HFFc6 (cell line): Measurements from ENCODE around the gene ARHGAP23. TPM values are rescaled to one million over a fixed set of nuclear protein-coding genes. Genes with fewer than 3 reads are reported as not detected.

Source experiments
- DNase-seq: peaks from one replicate; pipeline ENCODE4 v3.0.0-alpha.2; 2018
- H3K27ac Mint-ChIP-seq: 2 replicates; pipeline ENCODE4 v1.8.0; 2020; ENCODE audit warnings: mild to moderate bottlenecking, mixed read lengths
- H3K27me3 Mint-ChIP-seq: 2 replicates; pipeline ENCODE4 v1.8.0; 2021; ENCODE audit warnings: mild to moderate bottlenecking, moderate library complexity, mixed read lengths; ENCODE audit not compliant: insufficient read depth
- H3K36me3 Mint-ChIP-seq: 2 replicates; pipeline ENCODE4 v1.8.0; 2021; ENCODE audit warnings: low read depth, mixed read lengths
- H3K4me1 Mint-ChIP-seq: 2 replicates; pipeline ENCODE4 v1.8.0; 2020; ENCODE audit warnings: low read depth, mixed read lengths
- H3K4me3 Mint-ChIP-seq: 2 replicates; pipeline ENCODE4 v1.8.0; 2020; ENCODE audit warnings: mild to moderate bottlenecking, moderate library complexity, mixed read lengths
- H3K9me3 Mint-ChIP-seq: 2 replicates; pipeline ENCODE4 v1.8.0; 2020; ENCODE audit warnings: mild to moderate bottlenecking, mixed read lengths
- long read RNA-seq: library from polyadenylated mRNA; unstranded; transcript quantifications from one replicate; pipeline ENCODE4 v2.0.0, GENCODE V29; 2019
- total RNA-seq, 6 experiments: library from RNA; stranded (reverse); fragmentation: NEBNext Ultra II Directional; extraction: Animal tissue kit (Norgen Biotek cat#: 25700); gene quantifications; 2 replicates in 1 of 6; 3 replicates in 5 of 6; pipeline ENCODE4 v1.2.3, GENCODE V29; 2021
- TF ChIP-seq, protein P1 (sequence below): fragments of 200-600 bp; sonication (generic); IDR thresholded peaks from 2 replicates; pipeline ENCODE4 v1.5.0; 2021; ENCODE audit warnings: antibody characterized with exemption, mild to moderate bottlenecking

ARHGAP23 gene, protein sequence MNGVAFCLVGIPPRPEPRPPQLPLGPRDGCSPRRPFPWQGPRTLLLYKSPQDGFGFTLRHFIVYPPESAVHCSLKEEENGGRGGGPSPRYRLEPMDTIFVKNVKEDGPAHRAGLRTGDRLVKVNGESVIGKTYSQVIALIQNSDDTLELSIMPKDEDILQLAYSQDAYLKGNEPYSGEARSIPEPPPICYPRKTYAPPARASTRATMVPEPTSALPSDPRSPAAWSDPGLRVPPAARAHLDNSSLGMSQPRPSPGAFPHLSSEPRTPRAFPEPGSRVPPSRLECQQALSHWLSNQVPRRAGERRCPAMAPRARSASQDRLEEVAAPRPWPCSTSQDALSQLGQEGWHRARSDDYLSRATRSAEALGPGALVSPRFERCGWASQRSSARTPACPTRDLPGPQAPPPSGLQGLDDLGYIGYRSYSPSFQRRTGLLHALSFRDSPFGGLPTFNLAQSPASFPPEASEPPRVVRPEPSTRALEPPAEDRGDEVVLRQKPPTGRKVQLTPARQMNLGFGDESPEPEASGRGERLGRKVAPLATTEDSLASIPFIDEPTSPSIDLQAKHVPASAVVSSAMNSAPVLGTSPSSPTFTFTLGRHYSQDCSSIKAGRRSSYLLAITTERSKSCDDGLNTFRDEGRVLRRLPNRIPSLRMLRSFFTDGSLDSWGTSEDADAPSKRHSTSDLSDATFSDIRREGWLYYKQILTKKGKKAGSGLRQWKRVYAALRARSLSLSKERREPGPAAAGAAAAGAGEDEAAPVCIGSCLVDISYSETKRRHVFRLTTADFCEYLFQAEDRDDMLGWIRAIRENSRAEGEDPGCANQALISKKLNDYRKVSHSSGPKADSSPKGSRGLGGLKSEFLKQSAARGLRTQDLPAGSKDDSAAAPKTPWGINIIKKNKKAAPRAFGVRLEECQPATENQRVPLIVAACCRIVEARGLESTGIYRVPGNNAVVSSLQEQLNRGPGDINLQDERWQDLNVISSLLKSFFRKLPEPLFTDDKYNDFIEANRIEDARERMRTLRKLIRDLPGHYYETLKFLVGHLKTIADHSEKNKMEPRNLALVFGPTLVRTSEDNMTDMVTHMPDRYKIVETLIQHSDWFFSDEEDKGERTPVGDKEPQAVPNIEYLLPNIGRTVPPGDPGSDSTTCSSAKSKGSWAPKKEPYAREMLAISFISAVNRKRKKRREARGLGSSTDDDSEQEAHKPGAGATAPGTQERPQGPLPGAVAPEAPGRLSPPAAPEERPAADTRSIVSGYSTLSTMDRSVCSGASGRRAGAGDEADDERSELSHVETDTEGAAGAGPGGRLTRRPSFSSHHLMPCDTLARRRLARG (N-terminal part only)
- total RNA-seq, result 100 to 1,000 TPM; 206 to 231 (median 224) TPM
- long read RNA-seq, partial matches to known transcripts, result 0 of 8 reads
- long read RNA-seq, other reads (novel, unspliced or antisense), result 8 of 8 reads

DNA sequence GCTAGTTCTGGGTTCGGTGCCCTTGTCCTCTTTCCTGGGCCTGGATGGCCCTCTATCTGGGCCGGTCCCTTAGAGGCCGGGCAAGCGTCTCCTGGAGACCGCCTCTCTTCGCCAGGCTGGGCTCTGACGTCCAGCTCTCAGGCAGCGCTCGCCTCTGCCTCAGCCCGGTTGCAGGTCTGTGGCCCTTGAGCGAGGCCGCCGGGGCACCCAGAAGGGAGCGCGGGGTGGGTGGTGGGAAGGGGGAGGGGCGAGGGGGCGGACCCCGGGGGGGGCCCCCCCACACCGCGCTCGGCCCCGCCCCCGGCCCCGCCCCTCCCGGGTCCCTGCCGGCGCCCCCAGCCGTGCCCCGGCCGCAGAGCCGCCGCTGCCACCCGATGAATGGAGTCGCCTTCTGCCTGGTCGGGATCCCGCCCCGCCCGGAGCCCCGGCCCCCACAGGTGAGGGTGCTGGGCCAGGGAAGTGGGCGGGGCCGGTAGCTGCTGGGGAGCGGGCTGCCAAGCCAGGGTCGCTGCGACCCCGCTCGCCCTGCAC is at the start of gene ARHGAP23:
Gene ARHGAP23 (plus strand): TSS at position 353 of the 531 bp plus-strand sequence. CDS start 22 bp downstream, at position 375.
- Mint-ChIP-seq H3K9me3 (no peaks in the 10 kb centered on the region), H3K4me3 (peak within 1 kb of the TSS; percentile 87), H3K27me3 (peaks cover 3% of the 10 kb centered on the region), H3K27ac (peak within 1 kb of the TSS; percentile 83), H3K36me3 (0 out of 2 replicates have a peak, but pooled peaks cover under 1% of the 10 kb centered on the region), H3K4me1 (peaks cover 49% of the 10 kb centered on the region)
- TF ChIP-seq, protein P1, sequence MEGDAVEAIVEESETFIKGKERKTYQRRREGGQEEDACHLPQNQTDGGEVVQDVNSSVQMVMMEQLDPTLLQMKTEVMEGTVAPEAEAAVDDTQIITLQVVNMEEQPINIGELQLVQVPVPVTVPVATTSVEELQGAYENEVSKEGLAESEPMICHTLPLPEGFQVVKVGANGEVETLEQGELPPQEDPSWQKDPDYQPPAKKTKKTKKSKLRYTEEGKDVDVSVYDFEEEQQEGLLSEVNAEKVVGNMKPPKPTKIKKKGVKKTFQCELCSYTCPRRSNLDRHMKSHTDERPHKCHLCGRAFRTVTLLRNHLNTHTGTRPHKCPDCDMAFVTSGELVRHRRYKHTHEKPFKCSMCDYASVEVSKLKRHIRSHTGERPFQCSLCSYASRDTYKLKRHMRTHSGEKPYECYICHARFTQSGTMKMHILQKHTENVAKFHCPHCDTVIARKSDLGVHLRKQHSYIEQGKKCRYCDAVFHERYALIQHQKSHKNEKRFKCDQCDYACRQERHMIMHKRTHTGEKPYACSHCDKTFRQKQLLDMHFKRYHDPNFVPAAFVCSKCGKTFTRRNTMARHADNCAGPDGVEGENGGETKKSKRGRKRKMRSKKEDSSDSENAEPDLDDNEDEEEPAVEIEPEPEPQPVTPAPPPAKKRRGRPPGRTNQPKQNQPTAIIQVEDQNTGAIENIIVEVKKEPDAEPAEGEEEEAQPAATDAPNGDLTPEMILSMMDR, result no peak
- DNase-seq, result peak; percentile 67

DNA sequence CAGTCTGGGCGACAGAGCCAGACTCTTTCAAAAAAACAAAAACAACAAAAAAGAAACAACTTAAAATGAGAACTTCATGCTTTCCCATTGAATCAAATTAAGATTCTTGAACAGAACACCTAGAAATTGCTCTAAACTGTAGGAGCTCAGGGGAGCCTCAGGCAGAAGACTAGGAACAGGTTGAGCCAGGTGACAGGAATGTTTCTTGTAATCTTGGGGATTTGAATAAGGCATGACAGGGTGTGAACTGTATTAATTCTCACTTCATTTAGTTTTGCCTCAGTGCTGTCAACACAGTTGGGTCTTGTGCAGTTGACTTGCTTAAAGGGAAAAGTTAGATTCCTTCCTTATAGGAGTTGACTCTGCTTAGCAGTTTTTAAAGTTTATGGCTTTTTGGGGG is 48.8 kb upstream of the ARHGAP23 start:
- Mint-ChIP-seq H3K27me3 (no peaks in the 10 kb centered on the region), H3K27ac (no peak overlapping the region), H3K36me3 (peaks cover 3% of the 10 kb centered on the region), H3K4me3 (no peak overlapping the region), H3K4me1 (no peaks in the 10 kb centered on the region), H3K9me3 (no peaks in the 10 kb centered on the region)
- TF ChIP-seq, protein P1, result no peak
- no peak for DNase-seq

DNA sequence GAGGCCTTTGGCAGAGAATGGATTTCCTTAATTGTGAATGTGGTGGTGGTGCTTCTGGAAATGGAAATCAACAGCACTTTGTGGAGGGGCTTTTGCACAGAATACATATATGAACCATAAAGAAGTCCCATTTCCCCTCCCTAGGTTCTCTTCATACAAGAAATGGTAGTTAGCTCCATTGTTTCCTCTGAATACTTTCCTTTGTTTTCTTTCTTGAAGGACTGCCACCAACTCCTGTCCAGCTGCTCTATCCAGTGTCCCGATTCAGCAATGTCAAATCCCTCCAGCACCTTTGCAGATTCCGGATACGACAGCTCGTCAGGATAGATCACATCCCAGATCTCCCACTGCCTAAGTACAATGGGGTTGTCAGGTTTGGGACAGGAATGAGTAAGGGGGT is 33.2 kb upstream of the ARHGAP23 start:
- no peak for DNase-seq
- H3K9me3 Mint-ChIP-seq, result no peaks in the 10 kb centered on the region
- no peaks in the 10 kb centered on the region; the same call in 1 of the 2 replicates for H3K27me3 Mint-ChIP-seq
- TF ChIP-seq, protein P1, result no peak
- no peak overlapping the region for H3K27ac Mint-ChIP-seq
- peaks cover 15% of the 10 kb centered on the region for H3K36me3 Mint-ChIP-seq
- H3K4me1 Mint-ChIP-seq, result no peaks in the 10 kb centered on the region
- no peak overlapping the region for H3K4me3 Mint-ChIP-seq

DNA sequence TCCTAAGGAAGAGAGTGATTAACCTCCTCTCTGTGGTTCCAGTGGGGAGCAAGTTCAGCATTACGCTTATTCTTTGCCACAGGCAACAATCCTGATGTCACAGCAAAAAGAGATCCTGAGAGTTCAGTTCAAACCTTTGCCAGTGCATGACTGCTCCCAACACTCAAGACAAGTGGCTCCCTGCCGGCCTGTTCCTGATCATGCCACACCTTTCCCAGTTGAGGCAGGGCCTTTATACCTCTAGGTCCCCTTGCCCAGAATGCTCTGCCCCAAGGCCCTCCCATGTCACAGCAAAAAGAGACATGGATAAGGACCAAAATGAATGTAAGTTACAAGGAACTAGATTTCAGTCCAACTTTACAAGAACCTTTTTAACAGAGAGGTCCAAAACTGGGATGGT is 31.0 kb upstream of the ARHGAP23 start:
- TF ChIP-seq, protein P1, result no peak
- no peak overlapping the region for H3K4me3 Mint-ChIP-seq
- peaks cover 19% of the 10 kb centered on the region for H3K36me3 Mint-ChIP-seq
- H3K9me3 Mint-ChIP-seq, result no peaks in the 10 kb centered on the region
- no peaks in the 10 kb centered on the region; the same call in 1 of the 2 replicates for H3K27me3 Mint-ChIP-seq
- H3K27ac Mint-ChIP-seq, result no peak overlapping the region
- no peaks in the 10 kb centered on the region for H3K4me1 Mint-ChIP-seq
- DNase-seq, result no peak
